ENCODE results near the gene HSD3B1.
"Not testable (repeated sequence)": the region's sequence is repeated elsewhere in the genome, so short reads cannot be mapped to it uniquely, and the experiment has no call there.

The HSD3B1 gene

DNA sequence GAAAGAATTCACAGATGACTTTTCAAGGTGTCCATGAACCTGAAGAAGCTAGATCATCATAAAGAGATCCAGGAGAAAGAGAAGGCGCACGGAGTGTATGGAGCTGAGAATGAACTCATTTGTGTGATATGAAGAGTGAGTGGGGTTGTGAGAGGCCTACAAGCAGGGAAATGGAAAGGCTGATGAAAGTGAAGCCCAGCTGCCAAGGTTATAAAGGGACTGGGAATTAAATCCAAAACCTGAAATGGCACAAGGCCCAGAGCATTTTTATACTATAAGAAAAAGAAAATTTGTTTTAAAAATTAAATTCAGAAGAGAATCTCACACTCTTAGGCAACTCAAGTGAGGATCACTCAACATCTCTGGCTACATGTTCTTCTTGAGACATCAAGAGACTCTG lies 43.4 kb downstream of the HSD3B1 start:
- WGBS (ENCODE audit: extremely low coverage, insufficient coverage, low lambda C conversion rate) = no CpG with 5 or more reads among the region's 2 CpGs
- no peak overlapping the region for H3K27ac ChIP-seq (ENCODE audit: low read depth, low read length)
- H4K8ac ChIP-seq (ENCODE audit: low read depth, low read length) = no peak overlapping the region
- H3K4me1 ChIP-seq (ENCODE audit: control insufficient read depth, low read depth, low read length) = no peaks in the 10 kb centered on the region
- H2BK5ac ChIP-seq (ENCODE audit: low read length) = no peak overlapping the region
- no peaks in the 10 kb centered on the region for H3K27me3 ChIP-seq (ENCODE audit: insufficient read depth, low read length, poor library complexity)
- H2BK15ac ChIP-seq (replicated peaks; ENCODE audit: low read depth) = no peak overlapping the region
- H3K23ac ChIP-seq (ENCODE audit: low read length) = no peak overlapping the region
- no peak for DNase-seq
- no peaks in the 10 kb centered on the region for H3K36me3 ChIP-seq (ENCODE audit: control insufficient read depth, insufficient read depth, low read length)
- no peak overlapping the region for H3K56ac ChIP-seq (ENCODE audit: low read length)
- H2AK5ac ChIP-seq (ENCODE audit: low read length) = no peak overlapping the region
- H3K9ac ChIP-seq (ENCODE audit: low read length) = no peak overlapping the region
- no peaks in the 10 kb centered on the region for H3K79me1 ChIP-seq (ENCODE audit: low read length)
- H4K5ac ChIP-seq (ENCODE audit: low read length) = no peak overlapping the region
- no peak overlapping the region for H3K4me3 ChIP-seq (ENCODE audit: low read length)
- H3K18ac ChIP-seq (ENCODE audit: low read length) = no peak overlapping the region
- no peak overlapping the region for H2BK120ac ChIP-seq (ENCODE audit: low read depth, low read length)
- H3K79me2 ChIP-seq (ENCODE audit: control insufficient read depth, insufficient read depth, low read length) = no peaks in the 10 kb centered on the region
- H3K4me2 ChIP-seq (ENCODE audit: low read length) = no peak overlapping the region
- H3K4ac ChIP-seq (ENCODE audit: low read depth, low read length) = no peak overlapping the region

- H3K9ac ChIP-seq (ENCODE audit: low read length) = no peak overlapping the region
- no peaks in the 10 kb centered on the region for H3K4me1 ChIP-seq (ENCODE audit: control insufficient read depth, low read depth, low read length)
- no peaks in the 10 kb centered on the region for H3K79me1 ChIP-seq (ENCODE audit: low read length)
- no peaks in the 10 kb centered on the region for H3K36me3 ChIP-seq (ENCODE audit: control insufficient read depth, insufficient read depth, low read length)
- H3K56ac ChIP-seq (ENCODE audit: low read length) = no peak overlapping the region
- no peak for DNase-seq
- H2AK5ac ChIP-seq (ENCODE audit: low read length) = no peak overlapping the region
- no peak overlapping the region for H3K4me2 ChIP-seq (ENCODE audit: low read length)
- H4K8ac ChIP-seq (ENCODE audit: low read depth, low read length) = no peak overlapping the region
- H2BK120ac ChIP-seq (ENCODE audit: low read depth, low read length) = no peak overlapping the region
- H3K23ac ChIP-seq (ENCODE audit: low read length) = no peak overlapping the region
- no peak overlapping the region for H3K18ac ChIP-seq (ENCODE audit: low read length)
- no peak overlapping the region for H2BK5ac ChIP-seq (ENCODE audit: low read length)
- H2BK15ac ChIP-seq (replicated peaks; ENCODE audit: low read depth) = no peak overlapping the region
- no peaks in the 10 kb centered on the region for H3K79me2 ChIP-seq (ENCODE audit: control insufficient read depth, insufficient read depth, low read length)
- H3K4me3 ChIP-seq (ENCODE audit: low read length) = no peak overlapping the region
- no peak overlapping the region for H4K5ac ChIP-seq (ENCODE audit: low read length)
- no peaks in the 10 kb centered on the region for H3K27me3 ChIP-seq (ENCODE audit: insufficient read depth, low read length, poor library complexity)
- no peak overlapping the region for H3K4ac ChIP-seq (ENCODE audit: low read depth, low read length)
- H3K27ac ChIP-seq (ENCODE audit: low read depth, low read length) = no peak overlapping the region
Observed at GRCh38 chr1:119551218-119551617, 44.2 kb downstream of the HSD3B1 start.

DNA sequence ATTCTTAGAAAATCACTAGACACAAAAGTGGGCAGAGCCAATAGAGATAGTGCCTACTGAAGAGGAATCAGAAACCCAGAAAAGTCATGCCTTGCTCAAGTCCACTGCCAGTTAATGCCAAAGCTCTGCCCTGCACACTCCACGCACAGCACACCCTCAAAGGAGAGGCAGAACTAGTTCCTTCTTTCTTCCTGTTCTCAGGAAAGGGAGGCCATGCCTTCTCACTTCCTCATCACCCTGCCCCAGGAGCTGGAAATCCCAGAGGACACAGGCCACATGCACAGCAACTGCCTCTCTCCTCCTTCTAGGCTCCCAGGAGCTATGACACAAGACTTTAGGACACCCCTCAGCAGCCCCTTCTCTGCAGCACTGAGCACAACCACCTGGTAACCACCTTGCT lies 45.6 kb downstream of the HSD3B1 start:
- not testable (repeated sequence) for H2BK15ac ChIP-seq (replicated peaks; ENCODE audit: low read depth); H4K8ac ChIP-seq (ENCODE audit: low read depth, low read length); H3K4me3 ChIP-seq (ENCODE audit: low read length); H3K36me3 ChIP-seq (ENCODE audit: control insufficient read depth, insufficient read depth, low read length); H2BK120ac ChIP-seq (ENCODE audit: low read depth, low read length); H3K27me3 ChIP-seq (ENCODE audit: insufficient read depth, low read length, poor library complexity); H3K27ac ChIP-seq (ENCODE audit: low read depth, low read length); H3K56ac ChIP-seq (ENCODE audit: low read length); H3K79me2 ChIP-seq (ENCODE audit: control insufficient read depth, insufficient read depth, low read length); DNase-seq; H3K4me1 ChIP-seq (ENCODE audit: control insufficient read depth, low read depth, low read length); H3K4me2 ChIP-seq (ENCODE audit: low read length); H3K23ac ChIP-seq (ENCODE audit: low read length); H3K79me1 ChIP-seq (ENCODE audit: low read length); H3K18ac ChIP-seq (ENCODE audit: low read length); H3K9ac ChIP-seq (ENCODE audit: low read length); H2AK5ac ChIP-seq (ENCODE audit: low read length); H3K4ac ChIP-seq (ENCODE audit: low read depth, low read length); H2BK5ac ChIP-seq (ENCODE audit: low read length); H4K5ac ChIP-seq (ENCODE audit: low read length)
- WGBS (ENCODE audit: extremely low coverage, insufficient coverage, low lambda C conversion rate) = no CpG with 5 or more reads among the region's 1 CpG

DNA sequence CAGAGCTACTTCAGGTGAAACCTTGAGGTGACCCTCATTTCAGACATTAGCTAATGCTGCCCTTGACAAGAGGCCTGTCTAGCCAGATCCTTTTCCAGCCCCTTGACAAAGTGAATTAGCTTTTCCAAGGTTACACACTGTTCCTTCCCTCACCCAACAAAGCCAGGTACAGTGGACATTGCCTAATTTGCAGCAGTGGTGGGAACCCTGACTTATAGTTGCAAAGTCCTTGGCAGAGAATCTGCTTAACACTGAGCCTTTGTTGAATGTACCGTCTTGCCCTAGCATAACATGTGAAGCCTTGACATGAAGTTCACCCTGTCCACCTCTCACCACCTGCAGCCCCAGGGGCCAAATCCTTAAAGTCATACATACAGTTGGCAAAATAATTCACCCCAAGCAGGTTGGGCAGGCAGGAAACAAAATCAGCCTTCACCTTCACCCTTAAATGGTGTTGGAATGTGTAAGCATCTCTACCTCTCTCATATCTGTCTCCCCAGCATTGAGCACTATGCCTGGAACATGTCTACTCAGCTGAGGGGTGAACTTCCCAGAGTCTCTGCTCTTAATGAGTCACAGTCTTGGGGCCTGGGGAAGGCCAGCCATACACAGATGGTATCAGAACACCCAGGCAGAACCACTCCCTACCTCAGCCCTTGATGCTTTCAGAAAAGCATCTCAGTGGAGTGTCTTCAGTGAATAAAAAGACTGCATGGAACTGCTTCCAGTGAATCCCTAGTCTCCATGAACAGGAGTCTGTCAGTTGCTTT lies 46.5 kb downstream of the HSD3B1 start:
- not testable (repeated sequence) for H3K4me2 ChIP-seq (ENCODE audit: low read length); H3K23ac ChIP-seq (ENCODE audit: low read length); H4K8ac ChIP-seq (ENCODE audit: low read depth, low read length); H3K4me1 ChIP-seq (ENCODE audit: control insufficient read depth, low read depth, low read length); DNase-seq; H3K56ac ChIP-seq (ENCODE audit: low read length); H2BK120ac ChIP-seq (ENCODE audit: low read depth, low read length); H3K18ac ChIP-seq (ENCODE audit: low read length); H3K4me3 ChIP-seq (ENCODE audit: low read length); H2BK5ac ChIP-seq (ENCODE audit: low read length); H3K36me3 ChIP-seq (ENCODE audit: control insufficient read depth, insufficient read depth, low read length); H2BK15ac ChIP-seq (replicated peaks; ENCODE audit: low read depth); H3K9ac ChIP-seq (ENCODE audit: low read length); H4K5ac ChIP-seq (ENCODE audit: low read length); H3K27ac ChIP-seq (ENCODE audit: low read depth, low read length); H2AK5ac ChIP-seq (ENCODE audit: low read length); H3K79me1 ChIP-seq (ENCODE audit: low read length); H3K27me3 ChIP-seq (ENCODE audit: insufficient read depth, low read length, poor library complexity); H3K4ac ChIP-seq (ENCODE audit: low read depth, low read length); H3K79me2 ChIP-seq (ENCODE audit: control insufficient read depth, insufficient read depth, low read length)
- WGBS (ENCODE audit: extremely low coverage, insufficient coverage, low lambda C conversion rate) = no CpG with 5 or more reads among the region's 1 CpG

GRCh38 chr1:119554183-119554582 lies 47.2 kb downstream of the HSD3B1 start:
- Histone ChIP-seq H3K36me3 (ENCODE audit: control insufficient read depth, insufficient read depth, low read length) (no peaks in the 10 kb centered on the region), H2AK5ac (ENCODE audit: low read length) (no peak overlapping the region), H3K27me3 (ENCODE audit: insufficient read depth, low read length, poor library complexity) (no peaks in the 10 kb centered on the region), H3K27ac (ENCODE audit: low read depth, low read length) (no peak overlapping the region), H4K8ac (ENCODE audit: low read depth, low read length) (no peak overlapping the region), H3K4me3 (ENCODE audit: low read length) (no peak overlapping the region), H3K9ac (ENCODE audit: low read length) (no peak overlapping the region), H3K4me2 (ENCODE audit: low read length) (no peak overlapping the region), H4K5ac (ENCODE audit: low read length) (no peak overlapping the region), H2BK120ac (ENCODE audit: low read depth, low read length) (no peak overlapping the region), H3K4ac (ENCODE audit: low read depth, low read length) (no peak overlapping the region), H3K56ac (ENCODE audit: low read length) (no peak overlapping the region), H3K18ac (ENCODE audit: low read length) (no peak overlapping the region), H3K79me1 (ENCODE audit: low read length) (no peaks in the 10 kb centered on the region), H2BK15ac (replicated peaks; ENCODE audit: low read depth) (no peak overlapping the region), H2BK5ac (ENCODE audit: low read length) (no peak overlapping the region), H3K79me2 (ENCODE audit: control insufficient read depth, insufficient read depth, low read length) (no peaks in the 10 kb centered on the region), H3K4me1 (ENCODE audit: control insufficient read depth, low read depth, low read length) (no peaks in the 10 kb centered on the region), H3K23ac (ENCODE audit: low read length) (no peak overlapping the region)
- DNase-seq = peak; percentile 82

DNA sequence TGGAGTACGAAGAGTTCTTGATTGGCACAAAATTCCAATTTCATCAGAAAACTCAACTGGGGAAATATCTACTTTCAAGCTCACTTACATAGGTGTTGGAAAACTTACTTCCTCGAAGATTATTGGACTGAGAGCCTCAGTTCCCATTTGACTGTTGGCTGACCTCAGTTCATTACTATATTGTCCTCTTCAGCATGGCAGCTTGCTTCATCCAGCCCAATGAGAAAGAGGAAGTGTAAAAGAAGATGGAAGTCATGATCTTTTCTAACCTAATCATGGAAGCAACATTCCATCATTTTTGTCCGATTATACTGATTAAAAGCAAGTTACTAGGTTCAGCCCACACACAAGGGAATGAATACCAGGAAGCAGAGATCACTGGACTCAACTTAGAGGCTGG lies 49.4 kb downstream of the HSD3B1 start:
- H3K4me2 ChIP-seq (ENCODE audit: low read length) = no peak overlapping the region
- no peaks in the 10 kb centered on the region for H3K36me3 ChIP-seq (ENCODE audit: control insufficient read depth, insufficient read depth, low read length)
- no CpG with 5 or more reads among the region's 3 CpGs for WGBS (ENCODE audit: extremely low coverage, insufficient coverage, low lambda C conversion rate)

More for the DNA sequence above, 49.4 kb downstream of the HSD3B1 start:
- Histone ChIP-seq H3K79me2 (ENCODE audit: control insufficient read depth, insufficient read depth, low read length) (no peaks in the 10 kb centered on the region), H3K4ac (ENCODE audit: low read depth, low read length) (no peak overlapping the region), H4K5ac (ENCODE audit: low read length) (no peak overlapping the region), H4K8ac (ENCODE audit: low read depth, low read length) (no peak overlapping the region), H3K4me1 (ENCODE audit: control insufficient read depth, low read depth, low read length) (no peaks in the 10 kb centered on the region), H3K79me1 (ENCODE audit: low read length) (no peaks in the 10 kb centered on the region), H2BK15ac (replicated peaks; ENCODE audit: low read depth) (no peak overlapping the region), H3K27me3 (ENCODE audit: insufficient read depth, low read length, poor library complexity) (no peaks in the 10 kb centered on the region), H2BK5ac (ENCODE audit: low read length) (no peak overlapping the region), H2BK120ac (ENCODE audit: low read depth, low read length) (no peak overlapping the region), H3K9ac (ENCODE audit: low read length) (no peak overlapping the region), H3K56ac (ENCODE audit: low read length) (no peak overlapping the region), H3K18ac (ENCODE audit: low read length) (no peak overlapping the region), H3K27ac (ENCODE audit: low read depth, low read length) (no peak overlapping the region), H2AK5ac (ENCODE audit: low read length) (no peak overlapping the region), H3K4me3 (ENCODE audit: low read length) (no peak overlapping the region), H3K23ac (ENCODE audit: low read length) (no peak overlapping the region)
- DNase-seq = no peak
